NCI-H1694 (cell line): ENCODE results near the gene CNR1.

Experiments
- DNase-seq: peaks from one replicate; lab custom pipeline; 2025; lab: John Stamatoyannopoulos, UW

Gene CNR1

DNA sequence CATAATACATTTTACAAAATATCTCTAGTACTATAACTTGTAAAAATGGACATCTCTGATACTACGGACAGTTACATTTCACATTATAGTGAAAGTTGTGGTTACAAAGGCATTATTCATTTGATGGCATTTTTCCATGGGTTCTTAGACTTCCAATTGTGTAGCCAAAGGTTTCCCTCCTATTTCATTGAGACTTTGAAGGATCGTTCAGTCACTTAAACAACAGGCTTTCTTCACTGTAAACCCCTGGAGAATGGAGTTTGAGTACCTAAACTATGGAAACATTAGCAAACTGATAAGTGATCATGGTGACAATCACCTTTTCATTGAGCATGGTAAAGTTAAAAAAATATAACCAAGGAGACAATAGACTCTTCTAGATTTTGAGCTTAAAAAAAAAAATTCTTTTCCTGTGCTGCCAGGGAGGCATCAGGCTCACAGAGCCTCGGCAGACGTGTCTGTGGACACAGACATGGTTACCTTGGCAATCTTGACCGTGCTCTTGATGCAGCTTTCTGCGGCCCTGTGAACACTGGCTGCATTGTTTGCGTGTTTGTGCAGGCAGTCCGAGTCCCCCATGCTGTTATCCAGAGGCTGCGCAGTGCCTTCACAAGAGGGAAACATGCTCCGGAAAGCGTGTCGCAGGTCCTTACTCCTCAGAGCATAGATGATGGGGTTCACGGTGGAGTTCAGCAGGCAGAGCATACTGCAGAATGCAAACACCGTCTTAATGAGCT lies 22.6 kb downstream of the CNR1 start:
- no peak for DNase-seq

- no peak for DNase-seq
Measured at GRCh38 chr6:88142297-88142668, 23.9 kb downstream of the CNR1 start.

GRCh38 chr6:88141561-88142296 lies 24.4 kb downstream of the CNR1 start:
- DNase-seq = no peak

- no peak for DNase-seq
Measured at GRCh38 chr6:88137915-88138314, 28.2 kb downstream of the CNR1 start.

DNA sequence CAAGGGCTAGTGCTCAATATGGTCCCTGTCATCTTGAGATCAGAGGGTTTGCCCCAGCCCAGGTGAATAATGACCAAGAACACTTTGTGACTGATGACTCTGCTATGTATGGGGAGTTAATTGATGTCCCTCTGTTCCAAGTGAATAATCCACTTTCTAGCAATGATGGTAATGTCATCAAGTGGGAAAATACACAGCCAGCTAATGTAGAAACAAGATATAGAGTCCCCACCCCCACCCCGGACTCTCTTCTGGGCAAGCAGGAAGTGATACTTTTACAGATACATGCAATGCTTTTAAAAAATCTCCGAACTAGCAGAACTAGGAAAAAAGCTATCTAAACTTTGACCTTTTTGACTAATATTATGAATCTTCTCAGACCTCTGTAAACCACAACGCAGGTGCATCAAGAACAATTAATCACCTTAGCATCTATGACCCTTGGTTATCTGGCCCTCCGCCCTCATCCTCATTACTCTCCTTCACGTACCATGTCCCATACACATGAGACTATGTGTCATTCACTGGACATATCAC lies 30.5 kb downstream of the CNR1 start:
- DNase-seq = no peak

- DNase-seq = no peak
Measured at GRCh38 chr6:88134575-88134974, 31.6 kb downstream of the CNR1 start.

- no peak for DNase-seq
Measured at GRCh38 chr6:88133718-88134117, 32.4 kb downstream of the CNR1 start.

- DNase-seq = no peak
Measured at GRCh38 chr6:88124925-88125557, 41.1 kb downstream of the CNR1 start.

DNA sequence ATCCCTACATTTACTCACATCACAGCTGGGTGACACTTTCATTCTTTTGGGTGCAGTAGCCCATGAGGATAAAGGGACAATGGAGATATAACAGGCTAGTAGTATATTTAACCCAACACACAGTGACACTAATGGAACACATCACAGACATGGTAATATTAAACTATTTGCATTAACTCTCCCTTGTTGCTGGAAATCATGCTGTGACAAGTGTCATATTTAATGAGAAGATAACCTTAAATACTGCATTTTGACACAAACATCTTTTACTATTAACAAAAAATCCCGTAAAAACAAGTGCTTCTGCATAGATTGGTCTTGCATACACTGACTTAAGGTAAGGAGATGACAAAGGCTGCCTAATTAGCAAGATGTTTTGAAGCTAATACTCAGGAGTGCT lies 45.5 kb downstream of the CNR1 start:
- DNase-seq = no peak

DNA sequence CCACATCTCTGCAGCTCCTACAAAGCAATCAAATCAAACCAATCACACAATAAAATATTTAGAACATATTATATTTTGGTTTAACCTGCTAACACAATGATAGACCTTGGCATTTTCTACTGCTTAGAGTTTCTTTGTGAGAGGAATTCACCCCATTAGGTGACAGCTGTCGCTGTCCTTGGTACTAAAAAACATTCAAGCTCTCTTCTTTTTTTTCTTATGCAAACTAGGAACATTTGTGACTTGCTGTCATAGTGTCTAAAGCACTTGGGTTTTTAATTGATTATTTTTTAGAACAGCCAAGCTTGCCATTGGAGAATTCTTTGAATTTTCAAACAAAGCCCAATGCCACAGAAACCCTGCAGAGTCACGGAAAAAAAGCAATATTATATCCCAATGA lies 46.4 kb downstream of the CNR1 start:
- no peak for DNase-seq

GRCh38 chr6:88116276-88116675 lies 49.9 kb downstream of the CNR1 start:
- no peak for DNase-seq

- no peak for DNase-seq
Measured at GRCh38 chr6:88115307-88115706, 50.8 kb downstream of the CNR1 start.

- DNase-seq = no peak
Measured at GRCh38 chr6:88114838-88115237, 51.3 kb downstream of the CNR1 start.

GRCh38 chr6:88111991-88112390 lies 54.2 kb downstream of the CNR1 start:
- DNase-seq = no peak

DNA sequence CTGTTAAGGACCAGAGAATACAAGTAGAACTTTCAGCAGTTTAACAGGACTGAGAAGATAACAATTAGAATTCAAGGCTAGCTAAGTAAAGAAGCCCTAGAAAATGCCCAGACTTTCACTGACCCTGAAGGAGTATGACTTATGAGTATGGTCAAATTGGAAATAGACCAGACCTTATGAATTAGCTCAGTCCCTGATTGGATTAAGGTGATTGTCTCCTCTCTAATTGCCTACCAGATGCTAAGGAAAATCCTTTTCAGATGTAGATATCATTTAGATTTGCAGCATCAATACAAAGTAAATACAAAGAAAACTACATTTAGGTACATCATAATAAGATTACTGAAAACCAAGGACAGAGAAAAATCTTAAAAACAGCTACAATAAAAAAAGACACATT lies 58.9 kb downstream of the CNR1 start:
- DNase-seq = no peak

- no peak for DNase-seq
Measured at GRCh38 chr6:88105741-88106340, 60.3 kb downstream of the CNR1 start.
